GM23338 (cell line): ENCODE measurements around the gene FAM229B. TPM values are rescaled to one million over a fixed set of nuclear protein-coding genes. Genes with fewer than 3 reads are reported as not detected.

Source experiments
- ATAC-seq: fragments of 200-7000 bp; cut with Tn5 transposase; 3 replicates; pipeline ENCODE4 v1.9.1; 2020
- DNase-seq: peaks from one replicate; pipeline ENCODE4 v3.0.0-alpha.2; 2015; ENCODE audit warnings: low spot score
- H2AFZ ChIP-seq: fragments of 200-600 bp; sonication (generic); 2 replicates; pipeline ENCODE4 v1.8.0; 2016; ENCODE audit warnings: antibody characterized with exemption, mild to moderate bottlenecking, moderate library complexity
- H3F3A ChIP-seq: fragments of 200-600 bp; sonication (generic); replicated peaks from 2 replicates; pipeline ENCODE4 v1.8.0; 2017; ENCODE audit warnings: antibody characterized with exemption, mixed run types, low read depth
- H3K27ac ChIP-seq: fragments of 200-600 bp; sonication (generic); 2 replicates; pipeline ENCODE4 v1.6.1; 2016; ENCODE audit warnings: low read depth
- H3K27me3 ChIP-seq: fragments of 200-600 bp; sonication (generic); 2 replicates; pipeline ENCODE4 v1.8.0; 2016; ENCODE audit warnings: mild to moderate bottlenecking, mixed run types, moderate library complexity; ENCODE audit not compliant: insufficient read depth
- H3K36me3 ChIP-seq: fragments of 200-600 bp; sonication (generic); 2 replicates; pipeline ENCODE4 v1.8.0; 2016; ENCODE audit warnings: mild to moderate bottlenecking; ENCODE audit not compliant: insufficient read depth
- H3K4me1 ChIP-seq: fragments of 200-600 bp; sonication (generic); 2 replicates; pipeline ENCODE4 v1.8.0; 2016; ENCODE audit warnings: mild to moderate bottlenecking, moderate library complexity; ENCODE audit not compliant: insufficient read depth
- H3K4me2 ChIP-seq: fragments of 200-600 bp; sonication (generic); 2 replicates; pipeline ENCODE4 v1.7.1; 2017; ENCODE audit warnings: mixed run types
- H3K4me3 ChIP-seq: fragments of 200-600 bp; sonication (generic); 2 replicates; pipeline ENCODE4 v1.6.1; 2016; ENCODE audit warnings: mixed run types
- H3K79me2 ChIP-seq: fragments of 200-600 bp; sonication (generic); replicated peaks from 2 replicates; pipeline ENCODE4 v1.8.0; 2017; ENCODE audit warnings: mild to moderate bottlenecking; ENCODE audit not compliant: insufficient read depth
- H3K9me2 ChIP-seq: fragments of 200-600 bp; sonication (generic); 2 replicates; pipeline ENCODE4 v1.8.0; 2017; ENCODE audit not compliant: insufficient read depth
- H4K20me1 ChIP-seq: fragments of 200-600 bp; sonication (generic); replicated peaks from 2 replicates; pipeline ENCODE4 v1.8.0; 2017; ENCODE audit warnings: mild to moderate bottlenecking; ENCODE audit not compliant: insufficient read depth
- H3K27ac Mint-ChIP-seq: 2 replicates; pipeline ENCODE4 v1.8.0; 2020; ENCODE audit warnings: inconsistent platforms, mild to moderate bottlenecking, moderate library complexity, mixed read lengths
- H3K27me3 Mint-ChIP-seq: 3 replicates; pipeline ENCODE4 v1.8.0; 2022; ENCODE audit warnings: low read depth, mild to moderate bottlenecking, moderate library complexity, mixed read lengths, inconsistent platforms; ENCODE audit not compliant: insufficient read depth, poor library complexity
- H3K36me3 Mint-ChIP-seq: 3 replicates; pipeline ENCODE4 v1.8.0; 2021; ENCODE audit warnings: low read depth, mild to moderate bottlenecking, inconsistent platforms, moderate library complexity, mixed read lengths
- H3K4me1 Mint-ChIP-seq: 3 replicates; pipeline ENCODE4 v1.8.0; 2020; ENCODE audit warnings: mild to moderate bottlenecking, inconsistent platforms, mixed read lengths
- H3K4me3 Mint-ChIP-seq: 3 replicates; pipeline ENCODE4 v1.8.0; 2021; ENCODE audit warnings: moderate library complexity, mild to moderate bottlenecking, inconsistent platforms, mixed read lengths
- H3K9me3 Mint-ChIP-seq: 3 replicates; pipeline ENCODE4 v1.8.0; 2020; ENCODE audit warnings: moderate library complexity, mild to moderate bottlenecking, inconsistent platforms, mixed read lengths
- CREB1 ChIP-seq: fragments of 250-450 bp; sonication (Bioruptor Pico); IDR thresholded peaks from 2 replicates; pipeline ENCODE4 v1.5.0; 2020; ENCODE audit warnings: low read depth, mild to moderate bottlenecking, moderate library complexity
- EZH2 ChIP-seq: fragments of 200-600 bp; sonication (generic); IDR thresholded peaks from one replicate; pipeline ENCODE4 v1.8.0; 2017; ENCODE audit warnings: antibody characterized with exemption, mild to moderate bottlenecking, low read depth; ENCODE audit not compliant: unreplicated experiment
- NANOG ChIP-seq: IDR thresholded peaks from 2 replicates; pipeline ENCODE4 v1.6.1; 2016; ENCODE audit warnings: antibody characterized with exemption, borderline replicate concordance
- POLR2AphosphoS5 ChIP-seq: IDR thresholded peaks from 2 replicates; pipeline ENCODE4 v1.6.1; 2016; ENCODE audit warnings: antibody characterized with exemption, low read depth
- STAT1 ChIP-seq: IDR thresholded peaks from one replicate; pipeline ENCODE4 v1.6.1; 2016; ENCODE audit warnings: antibody characterized with exemption; ENCODE audit not compliant: unreplicated experiment
- ZNF114 ChIP-seq: fragments of 250-450 bp; sonication (Bioruptor Pico); IDR thresholded peaks from 2 replicates; pipeline ENCODE4 v1.5.0; 2020; ENCODE audit warnings: mild to moderate bottlenecking, moderate library complexity
- polyA plus RNA-seq: library from polyadenylated mRNA; unstranded; fragments of >200 nt; fragmentation: Nextera tagmentation; extraction: Ambion mirVana; gene quantifications from 2 replicates; pipeline ENCODE4 v1.2.1, GENCODE V29; 2016
- total RNA-seq: library from RNA; depleted of rRNA; stranded (reverse); fragments of >200 nt; shearing (Covaris generic); gene quantifications from 2 replicates; pipeline ENCODE4 v1.2.3, GENCODE V29; 2014
- TF ChIP-seq, protein P1 (sequence below), 2 experiments: fragments of 200-600 bp in 1 of 2; sonication (generic) in 1 of 2; conservative IDR thresholded peaks; 2 replicates each; pipeline versions ENCODE4 v1.5.1 to v1.6.1; 2016 to 2017; ENCODE audit warnings: antibody characterized with exemption in 2 of 2, low read depth in 2 of 2, mild to moderate bottlenecking in 2 of 2, moderate library complexity in 1 of 2
- TF ChIP-seq, protein P2 (sequence below): fragments of 250-450 bp; sonication (Bioruptor Pico); IDR thresholded peaks from 2 replicates; pipeline ENCODE4 v1.5.0; 2020; ENCODE audit warnings: mild to moderate bottlenecking, moderate library complexity
- TF ChIP-seq, protein P3 (sequence below): IDR thresholded peaks from one replicate; pipeline ENCODE4 v1.6.1; 2018; ENCODE audit warnings: antibody characterized with exemption; ENCODE audit not compliant: unreplicated experiment

FAM229B gene
- total and polyA plus RNA-seq, 2 experiments from 2014 or later, result 4.4 to 32.9 TPM

DNA sequence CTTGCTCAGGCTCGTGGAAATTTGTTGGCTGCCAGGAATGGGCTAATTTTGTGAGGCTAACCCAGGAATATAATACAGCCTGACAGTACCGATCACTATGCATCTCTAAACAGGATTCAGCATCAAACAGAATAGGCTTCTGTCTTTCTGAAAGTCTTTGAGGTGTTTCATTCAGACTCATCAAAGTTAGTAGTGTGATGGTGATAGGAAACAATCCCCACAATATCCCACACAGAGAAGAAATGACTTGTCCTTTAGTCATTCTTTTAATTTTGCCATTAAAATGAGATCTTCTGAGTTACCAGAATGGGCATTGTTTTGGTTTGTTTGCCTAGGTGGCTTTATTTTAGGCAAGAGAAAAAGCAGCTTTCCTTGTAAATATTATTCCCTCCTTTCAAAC is 54.3 kb downstream of the FAM229B start:
- no peak for DNase-seq
- Mint-ChIP-seq H3K36me3 (no peaks in the 10 kb centered on the region), H3K27me3 (no peaks in the 10 kb centered on the region), H3K27ac (no peak overlapping the region; the same call in 1 of the 2 replicates), H3K9me3 (no peaks in the 10 kb centered on the region), H3K4me3 (no peak overlapping the region), H3K4me1 (no peaks in the 10 kb centered on the region; the same call in 2 of the 3 replicates)
- no peaks in the 10 kb centered on the region for H3F3A ChIP-seq
- no peak for ATAC-seq
- no peaks in the 10 kb centered on the region for H3K36me3 ChIP-seq
- H2AFZ ChIP-seq, result peak overlapping the region; percentile 63
- H3K27me3 ChIP-seq, result no peaks in the 10 kb centered on the region
- H3K79me2 ChIP-seq, result no peaks in the 10 kb centered on the region
- H4K20me1 ChIP-seq, result no peaks in the 10 kb centered on the region
- no peak overlapping the region for H3K27ac ChIP-seq
- no peak overlapping the region for H3K4me3 ChIP-seq
- no peaks in the 10 kb centered on the region for H3K4me1 ChIP-seq
- H3K9me2 ChIP-seq, result no peaks in the 10 kb centered on the region
- TF ChIP-seq, protein P1, sequence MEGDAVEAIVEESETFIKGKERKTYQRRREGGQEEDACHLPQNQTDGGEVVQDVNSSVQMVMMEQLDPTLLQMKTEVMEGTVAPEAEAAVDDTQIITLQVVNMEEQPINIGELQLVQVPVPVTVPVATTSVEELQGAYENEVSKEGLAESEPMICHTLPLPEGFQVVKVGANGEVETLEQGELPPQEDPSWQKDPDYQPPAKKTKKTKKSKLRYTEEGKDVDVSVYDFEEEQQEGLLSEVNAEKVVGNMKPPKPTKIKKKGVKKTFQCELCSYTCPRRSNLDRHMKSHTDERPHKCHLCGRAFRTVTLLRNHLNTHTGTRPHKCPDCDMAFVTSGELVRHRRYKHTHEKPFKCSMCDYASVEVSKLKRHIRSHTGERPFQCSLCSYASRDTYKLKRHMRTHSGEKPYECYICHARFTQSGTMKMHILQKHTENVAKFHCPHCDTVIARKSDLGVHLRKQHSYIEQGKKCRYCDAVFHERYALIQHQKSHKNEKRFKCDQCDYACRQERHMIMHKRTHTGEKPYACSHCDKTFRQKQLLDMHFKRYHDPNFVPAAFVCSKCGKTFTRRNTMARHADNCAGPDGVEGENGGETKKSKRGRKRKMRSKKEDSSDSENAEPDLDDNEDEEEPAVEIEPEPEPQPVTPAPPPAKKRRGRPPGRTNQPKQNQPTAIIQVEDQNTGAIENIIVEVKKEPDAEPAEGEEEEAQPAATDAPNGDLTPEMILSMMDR (conservative IDR thresholded peaks at IDR 0.05; ENCODE audit: low read depth in 2 of 2), result no peak
- TF ChIP-seq, protein P2, sequence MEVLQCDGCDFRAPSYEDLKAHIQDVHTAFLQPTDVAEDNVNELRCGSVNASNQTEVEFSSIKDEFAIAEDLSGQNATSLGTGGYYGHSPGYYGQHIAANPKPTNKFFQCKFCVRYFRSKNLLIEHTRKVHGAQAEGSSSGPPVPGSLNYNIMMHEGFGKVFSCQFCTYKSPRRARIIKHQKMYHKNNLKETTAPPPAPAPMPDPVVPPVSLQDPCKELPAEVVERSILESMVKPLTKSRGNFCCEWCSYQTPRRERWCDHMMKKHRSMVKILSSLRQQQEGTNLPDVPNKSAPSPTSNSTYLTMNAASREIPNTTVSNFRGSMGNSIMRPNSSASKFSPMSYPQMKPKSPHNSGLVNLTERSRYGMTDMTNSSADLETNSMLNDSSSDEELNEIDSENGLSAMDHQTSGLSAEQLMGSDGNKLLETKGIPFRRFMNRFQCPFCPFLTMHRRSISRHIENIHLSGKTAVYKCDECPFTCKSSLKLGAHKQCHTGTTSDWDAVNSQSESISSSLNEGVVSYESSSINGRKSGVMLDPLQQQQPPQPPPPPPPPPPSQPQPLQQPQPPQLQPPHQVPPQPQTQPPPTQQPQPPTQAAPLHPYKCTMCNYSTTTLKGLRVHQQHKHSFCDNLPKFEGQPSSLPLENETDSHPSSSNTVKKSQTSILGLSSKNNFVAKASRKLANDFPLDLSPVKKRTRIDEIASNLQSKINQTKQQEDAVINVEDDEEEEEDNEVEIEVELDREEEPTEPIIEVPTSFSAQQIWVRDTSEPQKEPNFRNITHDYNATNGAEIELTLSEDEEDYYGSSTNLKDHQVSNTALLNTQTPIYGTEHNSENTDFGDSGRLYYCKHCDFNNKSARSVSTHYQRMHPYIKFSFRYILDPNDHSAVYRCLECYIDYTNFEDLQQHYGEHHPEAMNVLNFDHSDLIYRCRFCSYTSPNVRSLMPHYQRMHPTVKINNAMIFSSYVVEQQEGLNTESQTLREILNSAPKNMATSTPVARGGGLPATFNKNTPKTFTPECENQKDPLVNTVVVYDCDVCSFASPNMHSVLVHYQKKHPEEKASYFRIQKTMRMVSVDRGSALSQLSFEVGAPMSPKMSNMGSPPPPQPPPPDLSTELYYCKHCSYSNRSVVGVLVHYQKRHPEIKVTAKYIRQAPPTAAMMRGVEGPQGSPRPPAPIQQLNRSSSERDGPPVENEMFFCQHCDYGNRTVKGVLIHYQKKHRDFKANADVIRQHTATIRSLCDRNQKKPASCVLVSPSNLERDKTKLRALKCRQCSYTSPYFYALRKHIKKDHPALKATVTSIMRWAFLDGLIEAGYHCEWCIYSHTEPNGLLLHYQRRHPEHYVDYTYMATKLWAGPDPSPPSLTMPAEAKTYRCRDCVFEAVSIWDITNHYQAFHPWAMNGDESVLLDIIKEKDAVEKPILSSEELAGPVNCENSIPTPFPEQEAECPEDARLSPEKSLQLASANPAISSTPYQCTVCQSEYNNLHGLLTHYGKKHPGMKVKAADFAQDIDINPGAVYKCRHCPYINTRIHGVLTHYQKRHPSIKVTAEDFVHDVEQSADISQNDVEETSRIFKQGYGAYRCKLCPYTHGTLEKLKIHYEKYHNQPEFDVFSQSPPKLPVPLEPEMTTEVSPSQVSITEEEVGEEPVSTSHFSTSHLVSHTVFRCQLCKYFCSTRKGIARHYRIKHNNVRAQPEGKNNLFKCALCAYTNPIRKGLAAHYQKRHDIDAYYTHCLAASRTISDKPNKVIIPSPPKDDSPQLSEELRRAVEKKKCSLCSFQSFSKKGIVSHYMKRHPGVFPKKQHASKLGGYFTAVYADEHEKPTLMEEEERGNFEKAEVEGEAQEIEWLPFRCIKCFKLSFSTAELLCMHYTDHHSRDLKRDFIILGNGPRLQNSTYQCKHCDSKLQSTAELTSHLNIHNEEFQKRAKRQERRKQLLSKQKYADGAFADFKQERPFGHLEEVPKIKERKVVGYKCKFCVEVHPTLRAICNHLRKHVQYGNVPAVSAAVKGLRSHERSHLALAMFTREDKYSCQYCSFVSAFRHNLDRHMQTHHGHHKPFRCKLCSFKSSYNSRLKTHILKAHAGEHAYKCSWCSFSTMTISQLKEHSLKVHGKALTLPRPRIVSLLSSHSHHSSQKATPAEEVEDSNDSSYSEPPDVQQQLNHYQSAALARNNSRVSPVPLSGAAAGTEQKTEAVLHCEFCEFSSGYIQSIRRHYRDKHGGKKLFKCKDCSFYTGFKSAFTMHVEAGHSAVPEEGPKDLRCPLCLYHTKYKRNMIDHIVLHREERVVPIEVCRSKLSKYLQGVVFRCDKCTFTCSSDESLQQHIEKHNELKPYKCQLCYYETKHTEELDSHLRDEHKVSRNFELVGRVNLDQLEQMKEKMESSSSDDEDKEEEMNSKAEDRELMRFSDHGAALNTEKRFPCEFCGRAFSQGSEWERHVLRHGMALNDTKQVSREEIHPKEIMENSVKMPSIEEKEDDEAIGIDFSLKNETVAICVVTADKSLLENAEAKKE (CRISPR knock-in tag), result no peak
- TF ChIP-seq, protein P3, sequence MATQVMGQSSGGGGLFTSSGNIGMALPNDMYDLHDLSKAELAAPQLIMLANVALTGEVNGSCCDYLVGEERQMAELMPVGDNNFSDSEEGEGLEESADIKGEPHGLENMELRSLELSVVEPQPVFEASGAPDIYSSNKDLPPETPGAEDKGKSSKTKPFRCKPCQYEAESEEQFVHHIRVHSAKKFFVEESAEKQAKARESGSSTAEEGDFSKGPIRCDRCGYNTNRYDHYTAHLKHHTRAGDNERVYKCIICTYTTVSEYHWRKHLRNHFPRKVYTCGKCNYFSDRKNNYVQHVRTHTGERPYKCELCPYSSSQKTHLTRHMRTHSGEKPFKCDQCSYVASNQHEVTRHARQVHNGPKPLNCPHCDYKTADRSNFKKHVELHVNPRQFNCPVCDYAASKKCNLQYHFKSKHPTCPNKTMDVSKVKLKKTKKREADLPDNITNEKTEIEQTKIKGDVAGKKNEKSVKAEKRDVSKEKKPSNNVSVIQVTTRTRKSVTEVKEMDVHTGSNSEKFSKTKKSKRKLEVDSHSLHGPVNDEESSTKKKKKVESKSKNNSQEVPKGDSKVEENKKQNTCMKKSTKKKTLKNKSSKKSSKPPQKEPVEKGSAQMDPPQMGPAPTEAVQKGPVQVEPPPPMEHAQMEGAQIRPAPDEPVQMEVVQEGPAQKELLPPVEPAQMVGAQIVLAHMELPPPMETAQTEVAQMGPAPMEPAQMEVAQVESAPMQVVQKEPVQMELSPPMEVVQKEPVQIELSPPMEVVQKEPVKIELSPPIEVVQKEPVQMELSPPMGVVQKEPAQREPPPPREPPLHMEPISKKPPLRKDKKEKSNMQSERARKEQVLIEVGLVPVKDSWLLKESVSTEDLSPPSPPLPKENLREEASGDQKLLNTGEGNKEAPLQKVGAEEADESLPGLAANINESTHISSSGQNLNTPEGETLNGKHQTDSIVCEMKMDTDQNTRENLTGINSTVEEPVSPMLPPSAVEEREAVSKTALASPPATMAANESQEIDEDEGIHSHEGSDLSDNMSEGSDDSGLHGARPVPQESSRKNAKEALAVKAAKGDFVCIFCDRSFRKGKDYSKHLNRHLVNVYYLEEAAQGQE, result no peak
- TF ChIP-seq CREB1 (no peak), POLR2AphosphoS5 (no peak), EZH2 (no peak), ZNF114 (CRISPR knock-in tag) (no peak), STAT1 (no peak), NANOG (no peak)
- H3K4me2 ChIP-seq, result no peak overlapping the region
